Fibroblast of lung (primary cell): ENCODE measurements around the gene HNRNPM.

Experiments used
- CTCF ChIP-seq, 2 donors: IDR thresholded peaks in 1 of 2; conservative IDR thresholded peaks in 1 of 2; 1 replicate in 1 of 2; 2 replicates in 1 of 2; pipeline ENCODE4 v1.5.1; 2011 to 2012; ENCODE audit warnings: low read length in 2 of 2, control low read depth in 1 of 2, inconsistent platforms in 1 of 2, low read depth in 1 of 2, mild to moderate bottlenecking in 1 of 2
- EZH2 ChIP-seq: IDR thresholded peaks from 2 replicates; pipeline ENCODE4 v1.5.1; 2012; ENCODE audit warnings: low read length, control low read depth, mild to moderate bottlenecking; ENCODE audit errors: missing control alignments

- no peak for TF ChIP-seq CTCF (conservative IDR thresholded peaks at IDR 0.05 in 1 of 2, IDR thresholded peaks at IDR 0.05 in 1 of 2; ENCODE audit: low read depth in 1 of 2, low read length in 2 of 2)
- TF ChIP-seq EZH2, result no peak
Observed at GRCh38 chr19:8512115-8512967, 67.6 kb downstream of the HNRNPM start.
